ENCODE results near the gene DEF6. TPM values are rescaled to one million over a fixed set of nuclear protein-coding genes. Genes with fewer than 3 reads are reported as not detected.
A peak's percentile ranks its signal among the peaks of the same experiment; 100 is the strongest.

DEF6 gene
- total and polyA plus RNA-seq, 2 of the 13 experiments (the other 11 are each of a cell fraction or from before 2014, with no cell fraction given) = 5.2 to 10.0 TPM

DNA sequence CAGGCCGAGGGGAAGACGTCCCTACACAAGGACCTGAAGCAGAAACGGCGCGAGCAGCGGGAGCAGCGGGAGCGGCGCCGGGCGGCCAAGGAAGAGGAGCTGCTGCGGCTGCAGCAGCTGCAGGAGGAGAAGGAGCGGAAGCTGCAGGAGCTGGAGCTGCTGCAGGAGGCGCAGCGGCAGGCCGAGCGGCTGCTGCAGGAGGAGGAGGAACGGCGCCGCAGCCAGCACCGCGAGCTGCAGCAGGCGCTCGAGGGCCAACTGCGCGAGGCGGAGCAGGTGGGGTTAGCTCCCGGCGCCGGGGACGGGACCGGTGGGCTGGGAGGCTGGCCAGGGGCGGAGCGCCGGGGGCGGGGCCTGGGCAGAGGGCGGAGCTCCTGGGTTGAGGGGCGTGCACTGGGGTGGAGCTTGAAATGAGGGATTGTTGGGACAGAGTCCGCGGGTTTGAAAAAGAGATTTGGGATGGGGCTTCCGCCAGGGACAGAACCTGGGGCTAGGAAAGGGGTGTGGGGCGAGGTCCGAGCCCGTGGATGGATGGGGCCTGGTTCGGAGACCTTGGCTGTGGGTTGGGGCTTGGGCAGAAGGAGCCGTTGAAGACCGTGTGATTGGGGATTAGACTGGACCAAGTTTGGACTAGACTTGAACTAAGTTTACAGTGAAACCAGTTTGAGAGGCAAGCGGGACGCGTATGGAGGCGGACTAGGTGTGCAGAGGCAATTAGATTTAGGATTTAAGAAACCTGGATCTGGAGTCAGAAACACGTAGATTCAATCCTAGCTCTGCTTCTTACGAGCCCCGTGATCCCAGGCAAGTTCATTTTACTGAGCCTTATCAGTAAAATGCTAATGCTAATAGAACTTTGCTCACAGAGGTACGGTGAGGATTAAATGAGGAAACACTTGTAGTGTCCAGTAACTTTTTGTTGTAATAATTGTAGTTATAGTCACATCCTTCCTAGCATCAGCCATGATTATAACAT is 20.9 kb downstream of the DEF6 start (continued):
- TF ChIP-seq BHLHE40 (IDR thresholded peaks at IDR 0.05; ENCODE audit: low read length) = no peak
- TF ChIP-seq ZNF569 (CRISPR knock-in tag; IDR thresholded peaks at IDR 0.05; ENCODE audit: borderline replicate concordance) = no peak
- TF ChIP-seq IKZF5 (CRISPR knock-in tag; IDR thresholded peaks at IDR 0.05) = peak; percentile 81
- TF ChIP-seq, protein P1, sequence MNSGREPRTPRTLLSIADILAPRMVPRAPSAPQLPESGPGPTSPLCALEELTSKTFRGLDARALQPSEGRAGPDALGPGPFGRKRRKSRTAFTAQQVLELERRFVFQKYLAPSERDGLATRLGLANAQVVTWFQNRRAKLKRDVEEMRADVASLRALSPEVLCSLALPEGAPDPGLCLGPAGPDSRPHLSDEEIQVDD (CRISPR knock-in tag; IDR thresholded peaks at IDR 0.05; ENCODE audit: borderline replicate concordance) = no peak; the same call in 1 of the 2 replicates
- no peak for TF ChIP-seq NFE2 (CRISPR knock-in tag; IDR thresholded peaks at IDR 0.05)
- TF ChIP-seq RBAK (CRISPR knock-in tag; IDR thresholded peaks at IDR 0.05) = no peak
- TF ChIP-seq HNRNPLL (IDR thresholded peaks at IDR 0.05; ENCODE audit: low read depth, low read length, poor library complexity, severe bottlenecking) = peak; percentile 94
- TF ChIP-seq ZNF281 (CRISPR knock-in tag; IDR thresholded peaks at IDR 0.05; ENCODE audit: borderline replicate concordance) = no peak
- no peak for TF ChIP-seq HDAC6 (IDR thresholded peaks at IDR 0.05; ENCODE audit: low read depth, low read length)
- TF ChIP-seq REST (IDR thresholded peaks at IDR 0.05; ENCODE audit: borderline replicate concordance in 1 of 2, low read depth in 1 of 2, low read length in 2 of 2) = peak in 1 of 2 experiments; percentile 47; a peak in 1 of 4 replicates
- peak; percentile 98; the same call in 1 of the 2 replicates for TF ChIP-seq NFKB2 (CRISPR knock-in tag; IDR thresholded peaks at IDR 0.05; ENCODE audit: borderline replicate concordance)
- TF ChIP-seq ZNF12 (CRISPR knock-in tag; IDR thresholded peaks at IDR 0.05) = peak; percentile 61
- TF ChIP-seq FOXA3 (CRISPR knock-in tag; IDR thresholded peaks at IDR 0.05) = 0 out of 2 replicates have a peak, but pooled peaks have one; percentile 24
- TF ChIP-seq SNAI1 (CRISPR knock-in tag; IDR thresholded peaks at IDR 0.05; ENCODE audit: borderline replicate concordance) = no peak
- no peak for TF ChIP-seq ZIK1 (CRISPR knock-in tag; IDR thresholded peaks at IDR 0.05; ENCODE audit: borderline replicate concordance, low read depth)
- 0 out of 2 replicates have a peak, but pooled peaks have one; percentile 18 for TF ChIP-seq ESRRA (CRISPR knock-in tag; IDR thresholded peaks at IDR 0.05; ENCODE audit: low read depth)
- TF ChIP-seq, protein P2, sequence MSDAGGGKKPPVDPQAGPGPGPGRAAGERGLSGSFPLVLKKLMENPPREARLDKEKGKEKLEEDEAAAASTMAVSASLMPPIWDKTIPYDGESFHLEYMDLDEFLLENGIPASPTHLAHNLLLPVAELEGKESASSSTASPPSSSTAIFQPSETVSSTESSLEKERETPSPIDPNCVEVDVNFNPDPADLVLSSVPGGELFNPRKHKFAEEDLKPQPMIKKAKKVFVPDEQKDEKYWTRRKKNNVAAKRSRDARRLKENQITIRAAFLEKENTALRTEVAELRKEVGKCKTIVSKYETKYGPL (CRISPR knock-in tag; IDR thresholded peaks at IDR 0.05) = peak; percentile 51; the same call in 1 of the 2 replicates

Measured in HepG2 (cell line).